ENCODE results near the gene PFN1.

GRCh38 chr17:4951486-4951885 is 3.2 kb upstream of the PFN1 start:
- TF ChIP-seq ZNF274 (IDR thresholded peaks at IDR 0.05; ENCODE audit: low read depth, low read length): no peak
- no peak for TF ChIP-seq YY1 (IDR thresholded peaks at IDR 0.05; ENCODE audit: insufficient read depth, insufficient read length)

All from NT2/D1 (cell line).